Right kidney (tissue), 1 donor: Measurements from ENCODE around the gene SMYD5.
"Not testable (repeated sequence)": the region's sequence is repeated elsewhere in the genome, so short reads cannot be mapped to it uniquely, and the experiment has no call there.

Experiments
- DNase-seq: peaks from one replicate; pipeline ENCODE4 v3.0.0-alpha.2; 2016

SMYD5 gene

DNA sequence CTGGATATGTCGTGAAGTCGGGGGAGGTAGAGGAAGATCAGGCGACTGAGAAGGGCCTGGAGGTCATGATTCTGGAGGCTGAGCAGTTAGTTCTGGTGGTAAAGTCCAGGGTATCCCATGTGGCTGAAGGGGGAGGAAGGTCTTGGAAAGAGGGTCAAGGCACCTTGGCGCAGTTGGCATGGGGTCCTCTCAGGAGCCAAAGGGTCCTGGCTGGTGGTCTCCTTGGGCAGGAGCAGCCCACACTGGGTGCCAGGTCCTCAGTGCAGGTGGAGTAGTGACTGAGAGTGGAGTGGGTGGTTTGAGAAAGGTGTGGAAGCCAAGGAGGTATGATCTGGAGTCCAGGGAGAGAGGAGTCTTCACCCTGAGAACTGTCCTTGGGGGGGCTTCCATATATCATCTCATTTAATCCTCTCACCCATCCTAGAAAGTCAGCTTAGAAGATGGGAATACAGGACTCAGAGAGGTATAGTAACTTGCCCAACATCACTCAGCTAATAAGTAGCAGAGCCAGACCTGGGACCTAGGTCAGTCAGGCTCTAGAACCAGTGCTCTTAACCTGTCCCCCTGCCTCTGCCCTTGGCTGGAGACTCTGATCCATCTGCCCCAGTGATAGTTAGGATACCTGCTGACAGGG, 45.8 kb downstream of the SMYD5 start:
- DNase-seq = no peak

DNA sequence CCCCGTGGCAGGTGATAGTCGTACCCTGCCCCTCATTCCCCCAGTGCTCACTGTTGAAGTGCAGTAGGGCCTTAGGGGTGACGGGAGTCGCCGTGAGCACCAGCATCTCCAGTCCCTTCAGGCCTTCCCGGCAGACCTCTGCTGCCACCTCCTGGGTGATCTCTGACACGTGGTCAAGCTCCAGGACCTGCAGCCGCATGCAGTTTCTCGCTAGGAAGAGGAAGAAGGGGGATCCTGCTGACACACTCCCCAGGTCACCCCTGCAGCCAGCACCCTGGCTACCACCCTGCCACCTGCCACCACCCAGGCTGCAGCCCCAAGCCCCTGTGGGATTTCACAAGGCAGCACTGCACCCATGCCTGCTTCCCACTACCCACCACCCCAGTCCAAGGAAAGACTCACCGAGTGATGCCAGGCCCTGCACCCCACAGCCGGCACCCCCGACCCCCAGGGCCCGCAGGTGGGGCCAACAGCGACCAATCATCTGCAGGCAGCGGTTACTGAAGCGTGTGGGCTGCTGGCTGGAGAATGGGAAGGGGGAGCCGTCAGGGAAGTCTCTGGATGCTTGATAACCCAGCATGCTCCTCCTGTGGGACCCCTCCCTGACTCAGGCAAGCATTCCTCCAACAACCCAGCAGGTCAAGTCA, 46.4 kb downstream of the SMYD5 start:
- no peak for DNase-seq

DNA sequence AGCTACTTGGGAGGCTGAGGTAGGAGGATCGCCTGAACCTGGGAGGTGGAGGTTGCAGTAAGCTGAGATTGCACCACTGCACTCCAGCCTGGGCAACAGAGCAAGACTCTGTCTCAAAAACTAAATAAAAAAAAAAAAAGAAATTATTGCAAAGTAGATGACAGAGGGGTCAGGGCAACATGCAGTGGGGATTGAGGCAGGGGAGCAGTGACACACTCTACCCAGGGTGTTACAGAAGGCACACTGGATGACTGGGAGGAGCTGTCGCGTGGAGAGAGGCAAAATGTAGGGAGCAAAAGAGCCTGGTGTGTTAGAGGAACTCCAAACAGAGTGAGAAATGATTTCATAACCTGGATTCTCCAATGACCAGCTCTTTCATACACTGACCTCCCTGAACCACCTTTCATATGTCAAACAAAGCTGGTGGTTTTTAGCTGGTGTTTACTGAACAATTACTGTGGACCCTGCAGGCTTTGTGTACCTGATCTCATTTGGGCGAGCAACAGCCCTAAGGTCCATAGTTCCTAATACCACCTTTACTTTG, 48.1 kb downstream of the SMYD5 start:
- no peak for DNase-seq

DNA sequence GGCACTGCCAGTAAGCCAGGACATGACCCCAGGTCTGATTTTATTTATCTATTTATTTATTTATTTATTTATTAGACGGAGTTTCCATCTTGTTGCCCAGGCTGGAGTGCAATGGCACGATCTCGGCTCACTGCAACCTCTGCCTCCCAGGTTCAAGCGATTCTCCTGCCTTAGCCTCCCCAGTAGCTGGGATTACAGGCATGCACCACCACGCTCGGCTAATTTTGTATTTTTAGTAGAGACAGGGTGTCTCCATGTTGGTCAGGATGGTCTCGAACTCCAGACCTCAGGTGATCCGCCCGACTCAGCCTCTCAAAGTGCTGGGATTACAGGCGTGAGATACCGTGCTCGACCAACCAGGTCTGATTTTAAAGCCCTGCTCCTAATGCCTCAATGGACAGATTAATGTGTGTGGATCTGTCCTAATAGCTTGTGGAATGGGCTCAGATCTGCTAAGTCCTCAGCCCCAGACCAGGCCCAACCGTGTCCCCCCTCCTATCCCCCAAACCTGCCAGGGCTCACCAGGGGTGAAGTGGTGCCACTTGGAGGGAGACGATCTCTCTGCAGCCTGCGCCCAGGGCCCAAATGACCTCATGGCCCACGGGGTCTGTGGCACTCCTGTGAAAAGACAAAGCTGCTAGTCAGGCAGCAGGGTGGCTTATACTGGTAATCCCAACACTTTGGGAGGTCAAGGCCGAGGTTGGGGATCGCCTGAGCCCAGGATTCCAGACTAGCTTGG, 48.8 kb downstream of the SMYD5 start:
- not testable (repeated sequence) for DNase-seq

DNA sequence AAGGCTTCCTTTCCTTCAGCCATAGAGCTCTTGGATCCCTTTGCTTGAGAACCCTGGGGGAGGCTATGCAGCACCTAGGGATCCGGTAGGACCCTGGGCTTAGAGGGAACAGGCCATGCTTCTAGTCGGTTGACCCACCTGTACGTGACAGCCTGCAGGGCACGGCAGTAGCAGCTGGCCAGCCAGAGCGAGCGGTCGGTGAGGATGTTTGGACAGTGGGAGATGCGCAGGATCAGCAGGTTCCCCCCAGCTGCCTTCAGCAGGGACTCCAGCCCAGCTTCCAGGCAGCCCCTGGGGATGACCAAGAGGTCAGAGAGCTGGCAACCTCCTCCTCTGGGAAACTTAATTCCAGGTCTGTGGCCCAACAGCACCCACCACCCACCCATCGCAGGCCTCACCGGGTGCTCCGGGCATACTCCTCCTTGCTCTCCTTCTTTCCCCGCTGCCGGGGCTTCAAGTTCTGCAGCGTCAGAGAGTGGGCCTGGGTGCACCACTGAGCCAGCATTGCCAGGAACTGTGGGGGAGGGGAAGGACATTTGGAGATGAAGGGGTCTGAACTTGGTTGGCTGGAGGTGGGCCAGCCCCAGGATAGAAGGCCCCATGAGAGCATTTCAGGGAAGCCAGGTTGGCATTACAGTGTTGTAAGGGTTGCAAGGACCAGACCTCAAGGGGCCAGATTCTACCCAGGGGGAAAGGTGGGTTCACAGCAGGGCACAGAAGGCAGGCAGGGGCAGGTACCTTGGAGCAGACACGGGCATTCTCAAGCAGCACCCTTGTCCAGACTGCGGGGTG, 49.7 kb downstream of the SMYD5 start:
- no peak for DNase-seq

DNA sequence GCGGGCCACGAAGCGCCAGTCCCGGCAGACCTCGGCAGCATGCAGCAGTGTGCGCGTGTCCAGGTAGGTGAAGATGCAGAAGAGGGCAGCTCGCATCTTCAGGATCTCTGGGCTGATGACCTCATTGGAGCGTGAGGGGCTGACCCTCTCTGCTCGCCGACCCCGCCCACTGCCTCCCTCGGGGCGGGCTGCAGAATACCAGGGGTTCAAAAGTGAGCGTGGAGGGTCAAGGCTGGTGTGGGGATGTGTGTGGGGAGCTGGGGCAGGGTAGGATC, 50.2 kb downstream of the SMYD5 start:
- no peak for DNase-seq

DNA sequence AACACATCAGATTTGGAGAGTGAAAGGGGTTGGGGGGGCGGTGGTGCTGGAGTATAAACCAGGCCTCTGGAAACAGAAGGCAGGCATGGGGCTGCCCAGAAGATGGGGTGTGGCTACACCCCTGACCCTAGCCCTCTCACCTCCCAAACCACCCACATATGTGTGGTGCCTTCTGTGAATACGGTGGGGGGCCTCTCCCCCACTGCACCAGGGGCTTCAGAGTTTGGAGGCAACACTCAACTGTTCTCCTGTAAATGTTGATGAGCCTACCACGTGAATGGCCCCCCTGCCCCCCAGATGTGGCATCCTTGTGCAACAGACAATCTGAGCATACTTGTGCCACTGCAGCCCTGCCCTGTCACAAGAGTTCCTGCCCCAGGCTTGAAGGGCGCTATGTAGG, 50.7 kb downstream of the SMYD5 start:
- no peak for DNase-seq

DNA sequence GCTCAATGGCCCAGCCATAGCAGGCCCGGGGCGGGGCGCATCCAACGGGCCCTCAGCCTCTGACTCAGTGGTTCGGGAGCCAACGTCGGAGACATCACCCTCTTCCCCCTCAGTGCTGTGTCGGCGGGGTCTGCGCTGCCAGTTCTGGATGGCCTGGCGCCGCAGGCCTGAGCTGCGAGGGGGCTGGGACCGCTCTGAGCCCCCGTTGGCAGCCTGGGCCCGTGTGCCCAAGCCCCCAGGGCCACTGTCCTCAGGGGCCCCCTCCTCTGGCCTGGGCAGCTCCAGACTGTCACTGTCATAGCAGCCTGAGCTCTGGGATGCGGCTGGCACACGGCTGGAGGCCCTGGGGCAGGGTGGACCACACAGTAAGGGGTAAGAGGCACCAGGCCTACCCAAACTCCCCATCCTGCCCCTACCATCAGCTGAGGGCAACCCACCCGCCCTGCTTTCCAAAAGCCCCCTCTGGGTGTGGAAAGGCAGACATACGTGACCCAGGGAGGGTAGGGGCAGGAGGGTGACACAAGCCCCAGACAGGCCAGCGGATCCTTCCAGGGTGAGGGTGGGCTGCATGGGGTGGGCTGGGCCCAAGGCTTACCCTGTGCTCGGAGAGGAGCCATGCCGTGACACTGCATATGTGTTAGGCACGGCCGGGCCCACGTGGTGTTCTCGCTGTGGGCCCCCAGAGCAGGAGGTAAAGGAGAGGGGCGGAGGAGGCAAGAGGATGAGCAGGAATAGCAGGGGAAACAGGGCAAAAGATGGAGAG, 51.4 kb downstream of the SMYD5 start:
- DNase-seq = no peak

DNA sequence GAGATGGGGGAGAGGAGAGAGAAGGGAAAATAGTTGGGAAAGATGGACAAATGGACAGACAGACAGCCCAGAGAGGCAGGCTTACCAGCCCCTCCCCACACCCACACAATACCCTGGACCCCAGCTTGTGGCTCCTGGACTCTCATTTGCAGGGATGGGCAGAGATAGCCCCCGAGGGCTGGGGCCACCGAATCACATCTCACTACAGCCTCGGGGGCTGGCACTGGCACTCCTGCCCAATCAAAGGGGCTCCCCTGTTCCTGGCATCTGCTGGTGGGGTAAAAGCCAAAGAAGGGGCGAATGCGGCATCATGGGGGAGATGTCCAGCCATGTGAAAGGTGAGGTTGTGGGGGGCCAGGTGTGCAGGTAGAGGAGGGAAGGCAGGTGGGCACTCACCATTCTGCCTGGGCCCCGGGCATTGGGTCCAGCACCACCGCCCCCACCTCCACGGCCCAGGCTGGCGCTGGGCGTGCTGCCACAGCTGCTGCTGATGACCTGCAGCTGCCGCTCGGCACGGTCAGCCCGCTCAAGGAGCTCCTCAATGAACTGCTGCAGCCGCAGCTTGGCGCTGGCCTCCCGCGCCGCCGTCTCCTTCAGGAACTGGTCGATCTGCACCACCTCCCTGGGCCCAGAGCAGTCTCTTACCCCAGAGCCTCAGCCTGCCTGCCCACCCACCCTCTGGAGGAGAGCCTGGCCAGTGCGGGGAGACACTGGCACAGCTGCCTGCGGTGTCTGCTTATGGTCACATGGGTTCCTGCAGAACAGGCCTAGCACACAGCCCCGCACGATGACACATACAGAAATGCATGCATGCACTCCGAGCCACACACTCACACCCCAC, 52.2 kb downstream of the SMYD5 start:
- no peak for DNase-seq

DNA sequence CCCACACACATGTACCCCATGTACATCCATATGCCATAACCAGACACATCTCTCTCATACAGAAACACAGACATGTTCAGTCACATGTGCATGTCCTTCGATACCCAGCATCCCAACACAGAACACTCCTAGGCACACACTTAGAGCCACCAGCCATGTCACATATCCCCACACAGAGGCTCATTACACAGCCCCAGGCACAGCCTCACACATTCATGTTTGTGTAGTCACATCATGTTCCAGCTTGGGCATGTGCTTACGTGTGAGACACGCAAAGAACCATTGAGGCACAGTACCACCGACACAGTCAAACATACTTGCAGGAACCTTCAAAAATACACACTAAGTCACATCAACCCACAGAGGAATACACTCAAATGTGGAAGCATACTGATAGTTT, 53.0 kb downstream of the SMYD5 start:
- DNase-seq = no peak

DNA sequence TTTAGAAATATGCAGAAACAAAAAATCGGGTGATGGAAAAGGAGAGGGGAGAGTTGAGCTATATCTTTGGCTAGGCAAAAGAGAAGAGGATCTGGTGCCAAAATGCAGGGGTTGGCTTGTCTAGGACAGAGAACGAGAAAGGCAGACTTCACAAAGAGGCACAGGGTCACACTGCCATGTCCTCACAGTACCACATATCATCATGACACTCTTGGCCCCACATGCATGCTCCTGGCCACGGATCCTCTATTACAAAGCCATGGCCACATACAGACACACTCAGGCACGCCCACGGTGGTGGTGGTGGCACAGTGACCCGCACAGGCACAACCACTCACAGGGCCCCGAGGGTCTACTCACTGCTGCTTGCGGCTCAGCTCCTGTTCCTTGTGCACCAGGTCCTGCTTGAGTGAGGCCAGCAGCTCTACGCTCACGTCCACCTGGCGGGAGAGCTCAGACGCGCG, 54.4 kb downstream of the SMYD5 start:
- no peak for DNase-seq

DNA sequence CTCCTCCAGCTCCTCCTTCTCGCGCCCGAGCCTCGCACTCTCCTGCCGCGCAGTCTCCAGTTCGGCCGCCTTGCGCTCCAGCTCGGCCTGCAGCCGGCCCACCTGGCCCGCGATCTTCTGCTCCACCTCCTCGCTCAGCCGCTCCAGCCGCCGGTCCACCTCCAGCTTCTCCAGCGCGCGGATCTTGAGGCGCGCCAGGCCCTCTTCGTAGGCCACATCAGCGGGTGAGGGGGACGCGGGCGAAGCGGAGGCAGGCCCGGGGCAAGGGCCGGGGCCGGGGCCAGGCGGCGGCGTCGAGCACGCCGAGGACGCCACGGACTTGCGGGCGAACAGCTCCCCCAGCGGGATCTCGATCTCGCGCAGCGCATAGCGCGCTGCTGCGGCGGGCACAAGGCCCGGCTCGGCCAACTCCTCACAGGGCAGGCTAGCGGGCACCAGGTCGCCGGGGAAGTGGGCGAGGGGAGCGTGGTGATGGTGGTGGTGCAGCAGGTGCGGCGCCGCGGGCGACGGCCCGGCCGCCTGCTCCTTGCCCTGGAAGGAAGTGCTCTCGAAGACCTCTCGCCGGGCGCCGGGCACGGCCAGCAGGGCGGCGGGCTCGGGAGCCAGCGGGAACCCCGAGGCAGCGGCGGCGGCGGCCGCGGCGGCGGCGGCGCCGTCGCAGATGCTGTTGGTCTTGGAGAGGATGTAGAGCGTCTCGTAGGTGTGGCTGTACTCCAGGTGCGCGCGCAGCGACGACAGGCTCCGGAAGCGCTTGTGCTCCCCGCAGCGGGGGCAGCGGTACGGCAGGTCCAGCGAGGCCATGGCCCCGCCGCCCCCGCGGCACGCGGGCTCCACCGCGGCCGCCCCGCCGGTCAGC, 55.0 kb downstream of the SMYD5 start:
- peak; percentile 77 for DNase-seq

DNA sequence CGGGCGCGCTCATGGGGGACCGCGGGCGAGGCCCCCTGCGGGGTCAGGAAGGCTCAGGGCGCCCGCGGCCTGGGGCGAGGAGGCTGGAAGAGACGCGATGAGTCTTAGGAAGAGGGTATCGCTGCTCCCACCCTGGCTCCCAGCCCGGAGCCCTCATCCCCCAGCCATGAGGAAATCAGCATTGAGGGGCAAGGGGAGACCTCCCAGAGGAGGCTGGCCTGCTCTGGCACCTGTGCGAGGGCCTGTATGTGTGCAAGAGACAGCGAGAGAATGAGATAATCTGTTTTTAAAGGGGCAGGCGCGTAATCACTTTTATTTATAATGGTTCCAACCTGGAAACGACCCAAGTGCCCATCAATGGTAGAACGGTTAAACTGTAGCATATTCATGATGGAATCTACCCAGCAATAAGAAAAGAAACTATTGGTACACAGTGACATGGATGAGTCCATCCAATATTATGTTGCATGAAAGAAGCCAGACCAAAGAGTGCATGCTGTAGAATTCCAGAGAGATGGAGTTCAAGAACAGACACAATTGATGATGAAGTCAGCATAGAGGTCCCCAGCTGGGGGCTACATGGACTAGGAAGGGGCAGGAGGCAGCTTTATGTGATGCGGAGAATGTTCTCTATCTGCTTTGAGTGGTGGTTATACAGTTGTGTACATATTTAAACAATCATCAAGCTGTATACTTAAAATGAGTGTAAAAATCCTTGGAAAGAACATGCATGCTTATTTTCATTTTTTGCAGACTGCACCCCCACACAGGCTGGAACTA, 55.8 kb downstream of the SMYD5 start:
- DNase-seq = no peak

DNA sequence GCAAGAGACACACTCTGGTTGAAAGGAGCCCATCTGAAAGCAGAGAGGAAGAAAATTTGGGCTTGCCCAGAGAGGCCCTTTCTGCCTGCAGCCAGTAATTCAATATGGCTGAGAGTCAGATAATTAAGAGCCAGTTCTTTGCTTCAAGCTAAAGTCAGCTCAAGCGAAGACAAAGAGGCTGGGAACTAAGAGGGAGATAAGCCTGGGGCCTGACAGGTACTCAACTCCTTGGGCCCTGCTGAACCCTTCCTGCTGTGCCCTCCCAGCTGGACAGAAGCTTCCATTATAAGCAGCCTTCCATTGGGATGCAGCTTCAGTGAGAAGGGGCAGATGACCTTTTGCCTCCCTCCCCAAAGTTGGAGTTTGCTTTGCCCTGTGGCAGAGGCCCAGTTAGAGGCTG, 58.2 kb downstream of the SMYD5 start:
- DNase-seq = no peak
